HG03045 (cell line): ENCODE data around the gene PRICKLE1.
"Not testable (repeated sequence)": the region's sequence is repeated elsewhere in the genome, so short reads cannot be mapped to it uniquely, and the experiment has no call there.

ENCODE experiments used
- ATAC-seq: cut with Tn5 transposase; IDR thresholded peaks from one replicate; pipeline ENCODE4 v1.9.1; 2021; ENCODE audit warnings: mild to moderate bottlenecking, moderate library complexity; ENCODE audit not compliant: unreplicated experiment

Gene PRICKLE1

GRCh38 chr12:42560977-42561376 is 28.6 kb downstream of the PRICKLE1 start:
- ATAC-seq: no peak

GRCh38 chr12:42557586-42558172 is 31.9 kb downstream of the PRICKLE1 start:
- no peak for ATAC-seq

GRCh38 chr12:42556917-42557316 is 32.6 kb downstream of the PRICKLE1 start:
- no peak for ATAC-seq

- no peak for ATAC-seq
Observed at GRCh38 chr12:42552822-42553221, 36.7 kb downstream of the PRICKLE1 start.

DNA sequence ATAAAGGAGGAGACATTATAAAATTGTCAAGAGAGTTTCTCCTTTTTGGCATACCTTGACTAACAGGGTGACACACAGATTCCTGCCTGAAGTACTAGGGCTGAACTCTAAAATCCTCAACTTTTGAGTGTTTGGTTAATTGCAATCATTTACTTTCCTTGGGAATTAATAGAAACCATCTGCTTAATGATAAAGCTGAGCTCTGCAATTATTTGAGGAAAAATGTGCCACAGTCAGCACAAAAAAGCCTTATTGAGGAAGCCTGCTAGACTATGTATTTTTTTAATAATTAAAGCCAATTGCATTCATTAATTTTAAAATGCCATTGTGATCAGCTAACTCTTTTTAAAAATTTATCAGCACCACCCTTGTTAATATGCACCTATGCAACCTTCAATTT is 38.7 kb downstream of the PRICKLE1 start:
- no peak for ATAC-seq

DNA sequence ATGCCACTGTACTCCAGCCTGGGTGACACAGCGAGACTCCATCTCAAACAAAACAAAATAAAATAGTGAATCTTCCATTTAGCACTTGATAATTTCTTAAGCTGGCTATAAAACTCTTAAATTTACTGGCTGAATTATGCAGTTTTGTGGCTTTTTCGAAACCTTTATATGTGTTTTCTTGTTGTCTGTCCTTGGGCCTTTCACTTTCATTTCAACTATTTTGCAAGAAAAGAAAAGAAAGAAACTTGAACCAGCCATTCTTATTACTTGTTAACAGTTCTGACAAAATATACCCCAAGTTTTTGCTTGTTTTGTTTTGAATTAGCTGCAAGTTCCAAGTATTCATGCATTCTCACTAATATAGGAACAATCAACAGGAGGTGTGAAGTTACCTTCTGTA is 42.8 kb downstream of the PRICKLE1 start:
- ATAC-seq: no peak

DNA sequence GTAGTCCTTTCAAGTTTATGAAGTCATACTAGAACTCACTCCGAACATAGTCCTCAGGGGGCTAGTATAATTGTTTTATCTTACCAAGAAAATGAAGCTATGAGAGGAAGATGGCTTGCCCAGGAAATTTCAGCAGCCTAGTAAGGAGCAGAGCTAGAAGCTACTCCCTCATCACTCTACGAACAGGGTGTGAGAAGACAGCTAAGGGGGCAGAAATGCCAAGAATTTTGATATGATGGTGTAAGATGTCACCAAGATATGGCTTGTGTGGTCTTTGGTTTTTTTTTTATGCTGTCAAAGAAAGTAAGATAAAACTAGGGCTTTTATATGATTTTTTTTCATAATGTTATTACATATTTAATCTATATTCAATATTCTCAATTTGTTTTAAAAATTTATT is 47.6 kb downstream of the PRICKLE1 start:
- no peak for ATAC-seq

- not testable (repeated sequence) for ATAC-seq
Observed at GRCh38 chr12:42541308-42541707, 48.2 kb downstream of the PRICKLE1 start.

DNA sequence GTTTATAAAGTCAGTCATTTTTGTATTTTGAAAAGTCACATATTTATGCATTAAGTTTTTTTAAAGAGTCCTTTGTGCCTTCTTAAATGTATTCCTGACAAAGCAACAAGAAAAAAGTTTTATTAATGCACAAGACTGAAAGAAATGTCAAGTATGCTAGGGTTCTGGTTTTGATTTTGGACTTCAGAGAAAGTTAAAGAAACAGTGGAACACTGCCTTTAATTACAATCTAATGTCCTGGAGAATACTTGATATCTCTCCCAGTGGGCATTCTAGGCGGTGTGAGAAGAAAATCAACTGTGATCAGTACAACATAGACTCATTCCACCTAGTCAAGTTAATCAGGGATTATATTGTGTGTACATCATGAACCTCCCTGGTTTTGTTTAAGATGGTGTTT is 49.9 kb downstream of the PRICKLE1 start:
- ATAC-seq: no peak

- no peak for ATAC-seq
Observed at GRCh38 chr12:42538203-42538602, 51.3 kb downstream of the PRICKLE1 start.

DNA sequence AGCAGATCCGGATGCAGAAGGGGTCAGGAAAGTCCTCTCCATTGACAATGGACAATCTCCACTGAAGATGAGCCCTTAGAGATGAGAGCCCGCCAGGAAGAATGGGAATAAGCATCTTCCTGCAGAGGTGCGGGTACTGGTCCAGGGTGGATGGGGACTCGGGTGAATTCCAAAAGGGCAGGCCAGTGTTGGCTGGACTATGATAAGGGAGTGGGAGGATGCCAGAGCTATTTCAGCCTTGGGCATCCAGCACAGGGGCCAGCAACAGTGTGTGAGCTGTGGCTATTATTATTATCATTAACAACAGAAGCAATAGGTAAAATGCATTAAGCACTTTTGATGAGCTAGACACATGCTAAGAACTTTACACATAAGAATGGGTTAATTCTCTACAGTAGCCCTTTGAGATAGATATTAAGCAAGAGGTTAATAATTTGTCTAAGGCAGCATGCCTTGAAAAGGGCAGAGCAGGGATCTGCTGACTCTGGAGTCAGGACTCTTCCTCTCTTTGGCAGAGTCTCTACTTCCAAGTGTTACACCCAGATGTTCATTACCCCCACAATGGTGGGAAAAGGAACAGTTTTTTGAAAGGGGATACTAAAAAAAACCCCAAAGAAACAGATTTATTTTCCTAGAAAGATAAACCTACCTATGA is 55.2 kb downstream of the PRICKLE1 start:
- no peak for ATAC-seq

DNA sequence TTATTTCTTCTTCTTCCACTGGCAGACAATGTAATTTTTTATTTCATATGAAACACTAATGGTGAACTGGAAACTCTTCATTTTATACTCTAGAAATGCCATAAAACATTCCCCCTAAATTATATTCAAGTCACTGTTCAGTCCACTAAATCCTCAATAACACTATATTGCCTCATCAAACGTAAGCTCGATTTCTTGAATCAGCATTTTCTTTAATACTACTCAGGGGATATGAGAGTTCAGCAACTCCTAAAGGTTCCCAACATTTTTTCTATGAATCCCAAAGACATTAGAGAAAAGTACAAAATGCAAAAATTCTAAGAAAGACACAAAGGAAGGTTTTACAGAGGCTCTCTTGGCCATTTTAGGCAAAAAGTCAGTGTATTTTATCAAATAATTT is 59.3 kb downstream of the PRICKLE1 start:
- no peak for ATAC-seq

DNA sequence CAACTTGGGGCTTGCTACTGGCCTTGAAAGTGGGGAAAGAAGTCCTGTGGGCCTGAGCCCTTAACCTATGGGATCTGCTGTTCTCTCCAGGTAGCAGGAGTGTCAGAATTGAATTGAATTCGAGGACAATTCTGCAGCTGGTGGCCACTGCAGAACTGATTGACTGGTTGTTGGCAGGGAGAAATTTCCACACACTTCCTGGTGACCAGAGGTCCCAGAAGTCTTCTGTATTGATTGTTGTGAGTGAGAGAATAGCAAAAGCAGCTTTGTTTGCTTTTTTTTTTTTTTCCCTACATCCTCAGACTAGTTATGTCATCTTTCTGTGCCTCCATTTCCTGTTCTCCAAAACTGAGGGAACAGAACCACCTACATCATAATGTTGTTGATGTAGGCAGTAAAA is 64.1 kb downstream of the PRICKLE1 start:
- ATAC-seq: no peak

DNA sequence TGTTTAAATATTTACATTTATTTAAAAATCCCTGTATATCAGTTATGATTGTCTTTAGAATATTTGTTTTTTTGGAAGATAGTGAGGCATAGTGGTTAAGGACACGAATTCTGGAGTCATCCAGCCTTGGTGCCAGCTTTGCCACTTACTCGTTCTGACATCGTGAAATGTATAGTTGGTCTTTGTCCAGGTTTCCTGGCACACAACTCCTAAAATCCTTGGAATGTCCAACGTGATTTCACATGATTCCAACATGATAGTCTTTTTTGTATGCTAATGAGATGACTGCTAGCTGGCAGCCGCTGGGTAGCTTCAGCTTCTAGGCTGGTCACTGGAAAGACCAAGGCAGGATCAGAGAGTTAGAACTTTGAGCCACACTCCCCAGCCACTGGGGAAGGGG is 64.8 kb downstream of the PRICKLE1 start:
- no peak for ATAC-seq

GRCh38 chr12:42516573-42516972 is 73.0 kb downstream of the PRICKLE1 start:
- no peak for ATAC-seq

DNA sequence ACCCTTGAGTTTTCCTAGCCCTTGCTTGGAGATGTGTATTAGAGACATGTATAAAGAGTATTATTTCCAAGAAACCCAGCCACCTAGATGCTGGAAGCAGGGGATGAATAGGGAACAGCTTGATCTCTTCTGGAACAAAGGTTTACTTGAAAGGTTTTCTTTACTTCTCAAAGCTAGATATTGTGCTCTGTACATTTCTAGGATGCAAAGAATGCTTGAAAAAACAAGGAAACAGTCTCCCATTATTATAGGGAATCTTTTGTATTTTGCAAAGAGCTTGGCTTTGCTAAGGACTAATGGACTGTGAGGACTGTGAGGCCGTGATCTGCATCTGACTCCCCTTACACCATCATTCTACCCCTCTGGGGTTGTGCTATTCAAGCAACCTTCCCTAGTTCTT is 77.9 kb downstream of the PRICKLE1 start:
- no peak for ATAC-seq

DNA sequence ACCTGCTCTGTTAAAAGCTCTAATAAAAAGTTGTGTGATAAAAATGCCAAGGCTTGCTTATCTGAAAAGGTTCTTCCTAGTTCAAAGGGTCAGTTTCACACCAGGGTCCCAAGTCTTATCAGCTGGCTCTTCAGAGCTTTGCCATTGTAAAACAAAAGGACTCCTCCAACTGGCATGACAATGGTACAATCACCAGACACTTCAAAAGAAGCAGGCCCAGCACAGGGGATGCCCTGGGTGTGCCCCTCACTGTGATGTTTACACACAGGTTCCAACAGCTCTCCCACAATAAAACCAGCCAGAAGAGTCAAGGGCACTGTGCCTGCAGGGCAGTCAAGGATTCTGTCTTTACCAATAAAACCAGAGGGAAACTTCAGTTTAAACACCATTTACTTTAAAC is 78.7 kb downstream of the PRICKLE1 start:
- no peak for ATAC-seq

DNA sequence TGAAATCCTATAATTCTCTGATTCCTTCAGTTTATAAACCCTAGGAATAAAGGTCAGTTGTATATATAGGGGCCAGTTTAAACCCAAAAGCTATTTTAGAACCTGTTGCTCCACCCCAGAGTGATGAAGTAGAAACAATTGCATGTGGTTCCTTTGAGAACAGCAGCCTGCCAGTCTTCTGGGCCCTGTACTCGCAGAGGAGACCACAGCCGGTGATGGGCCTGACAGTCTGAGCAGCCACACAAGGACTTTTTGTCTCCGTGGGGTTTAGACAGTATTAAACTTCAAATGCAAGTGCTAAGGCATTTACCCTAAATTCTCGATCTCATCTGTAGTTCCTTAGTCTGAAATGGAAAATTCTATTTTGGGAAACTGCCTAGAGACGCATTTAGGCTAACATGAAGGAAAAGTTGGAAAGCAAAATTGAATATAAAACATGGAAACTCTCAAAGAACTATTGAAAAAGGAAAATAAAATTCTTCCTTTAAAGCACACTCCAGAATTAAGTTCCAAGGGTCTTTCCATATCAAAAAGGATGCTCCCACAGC is 80.6 kb downstream of the PRICKLE1 start:
- ATAC-seq: no peak

DNA sequence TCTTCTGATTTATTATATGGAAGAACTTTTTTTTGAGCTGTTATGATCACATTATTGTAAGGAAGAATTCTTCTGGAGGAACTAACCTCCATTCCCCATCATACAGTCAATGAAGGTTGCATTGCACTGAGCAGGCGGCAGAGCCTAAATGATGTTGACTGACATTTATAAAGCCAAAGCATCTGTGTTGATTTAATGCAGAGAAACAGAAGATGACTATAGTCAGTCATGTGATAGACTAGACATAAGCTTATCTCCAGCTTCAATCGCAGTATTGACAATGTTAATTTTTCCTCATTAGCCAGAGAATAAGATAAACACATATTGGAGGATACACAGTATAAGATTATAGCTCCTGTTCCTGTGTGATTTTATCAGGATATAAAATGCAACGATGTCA is 82.0 kb downstream of the PRICKLE1 start:
- no peak for ATAC-seq

- no peak for ATAC-seq
Observed at GRCh38 chr12:42507081-42507480, 82.5 kb downstream of the PRICKLE1 start.

DNA sequence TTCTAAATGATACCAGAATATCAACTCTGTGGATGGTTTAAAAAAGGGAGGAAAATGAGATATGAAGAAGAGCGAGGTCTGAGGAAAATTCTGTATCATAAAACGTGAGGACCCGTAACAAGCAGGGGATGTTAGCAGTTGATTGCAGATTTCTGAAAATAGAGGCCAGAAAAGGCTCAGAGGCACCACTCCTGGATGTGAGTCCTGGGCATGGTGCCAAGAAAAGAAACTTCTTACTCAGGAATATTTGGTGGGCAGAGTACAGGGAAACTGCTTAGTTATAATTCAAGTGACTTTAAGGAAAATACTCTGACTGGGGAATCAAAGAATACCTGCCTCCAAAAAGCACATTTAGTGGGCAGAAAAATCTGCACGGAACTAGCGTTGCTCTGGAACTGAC is 85.5 kb downstream of the PRICKLE1 start:
- no peak for ATAC-seq

- ATAC-seq: no peak
Observed at GRCh38 chr12:42502682-42503081, 86.9 kb downstream of the PRICKLE1 start.
